MM.1S (cell line): ENCODE measurements around the gene RIMKLA.

Experiments
- CTCF ChIP-seq: fragments of 300-600 bp; sonication (generic); IDR thresholded peaks from 2 replicates; pipeline ENCODE4 v1.5.1; 2016; ENCODE audit warnings: antibody characterized with exemption, low read length, mixed read lengths
- EZH2 ChIP-seq: fragments of 300-600 bp; sonication (generic); optimal IDR thresholded peaks from 2 replicates; pipeline ENCODE3; 2017; ENCODE audit warnings: low read depth, mild to moderate bottlenecking, antibody characterized with exemption, low read length, mixed read lengths
- EZH2phosphoT487 ChIP-seq: fragments of 300-600 bp; sonication (generic); IDR thresholded peaks from 2 replicates; pipeline ENCODE4 v1.6.1; 2018; ENCODE audit warnings: antibody characterized with exemption, low read length

DNA sequence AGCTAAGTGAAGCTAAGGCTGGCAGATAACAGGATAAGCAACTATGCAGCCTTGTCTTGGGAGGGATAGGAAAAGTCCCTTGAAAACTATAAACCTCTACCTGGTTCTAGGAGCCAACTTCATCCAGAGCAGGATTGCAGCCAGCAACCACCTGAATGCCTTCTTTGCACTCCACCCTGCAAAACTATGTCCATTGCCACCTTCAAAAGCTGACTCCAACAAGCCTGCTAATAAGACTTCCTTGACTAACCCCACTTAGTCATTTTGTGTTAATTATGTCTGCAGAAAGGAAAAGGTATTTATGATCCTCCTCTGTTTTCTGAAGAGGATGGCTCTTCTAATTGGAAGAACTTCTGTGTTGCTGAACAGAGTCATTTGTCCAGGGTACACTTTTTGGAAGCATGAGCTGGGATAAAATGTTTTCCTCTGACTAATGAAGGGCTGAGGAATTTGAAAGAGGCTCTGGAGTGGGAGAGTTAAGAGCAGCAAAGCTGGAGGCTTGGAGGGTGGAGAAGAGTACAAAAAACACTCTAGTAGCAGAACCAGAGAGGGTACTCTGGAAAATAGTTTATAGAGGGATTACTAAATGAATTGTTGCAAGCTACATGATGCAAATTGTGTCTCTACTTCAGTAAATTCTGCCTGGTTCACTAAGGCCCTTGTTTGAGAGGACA, 9.6 kb upstream of the RIMKLA start:
- TF ChIP-seq CTCF (no peak), EZH2phosphoT487 (no peak), EZH2 (no peak)
